ENCODE measurements around the gene KLF15. TPM values are rescaled to one million over a fixed set of nuclear protein-coding genes. Genes with fewer than 3 reads are reported as not detected.

KLF15 gene
- total and polyA plus RNA-seq, 2 of the 4 experiments (the other 2 are of a cell fraction), result 0.18 to 0.24 TPM

DNA sequence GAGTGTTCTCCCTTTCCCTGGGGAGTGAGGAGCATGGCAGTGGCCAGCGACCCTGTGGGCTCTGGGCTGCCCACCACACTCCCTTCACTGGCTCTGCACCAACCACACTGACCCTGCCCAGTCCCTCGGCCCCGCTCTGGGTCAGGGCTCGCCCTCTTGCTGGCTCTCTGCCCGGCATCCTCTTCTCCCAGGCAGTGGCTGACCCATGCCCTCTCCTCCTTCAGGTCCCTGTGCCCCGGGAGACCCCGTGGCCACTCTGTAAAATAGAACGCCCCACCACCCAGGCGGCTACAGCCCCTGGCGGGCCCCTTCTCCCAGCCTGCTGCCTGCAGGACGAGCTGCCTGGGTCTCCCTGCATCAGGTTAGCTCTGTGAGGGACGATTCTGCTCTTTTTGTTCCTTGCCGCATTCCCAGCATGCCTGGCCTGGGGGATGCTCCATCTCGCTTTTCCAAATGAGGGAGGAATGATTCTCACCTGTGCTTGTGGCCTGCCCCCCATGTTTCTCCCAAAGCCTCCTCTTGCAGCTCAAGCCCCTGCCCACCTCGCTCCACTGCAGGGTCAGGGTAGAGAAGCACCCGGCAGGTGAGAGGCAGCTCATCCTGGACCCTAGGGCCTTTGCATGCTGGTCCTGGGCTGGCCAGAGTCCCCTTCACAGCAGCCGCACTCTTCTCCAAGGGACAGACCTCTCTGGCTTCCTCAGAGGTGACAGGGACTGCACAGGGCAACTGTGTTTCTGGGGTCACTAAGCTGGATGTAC, 23.0 kb upstream of the KLF15 start:
- in situ Hi-C loops (cut with MboI; ENCODE audit: low sequenced_read_pairs), result loop anchor here (25.0 kb wide), 1 partner anchor 418 kb away; the partner anchor contains the start of gene ROPN1B
- CTCF ChIA-PET, result no interaction called here

More for the DNA sequence above, 23.0 kb upstream of the KLF15 start:
- DNase-seq, result no peak
- no peak for ATAC-seq (ENCODE audit: low read depth)
- H3K9me3 ChIP-seq (ENCODE audit: control insufficient read depth, insufficient read depth, low read length), result peaks cover 8% of the 10 kb centered on the region
- H3K9me1 ChIP-seq (ENCODE audit: insufficient read depth, low read length), result no peaks in the 10 kb centered on the region
- H2BK20ac ChIP-seq (ENCODE audit: low read depth, low read length), result no peak overlapping the region
- H3K4me2 ChIP-seq (ENCODE audit: low read depth, low read length), result no peak overlapping the region
- no peak overlapping the region for H3K56ac ChIP-seq (ENCODE audit: extremely low read depth, insufficient read depth, low read length)
- H2AFZ ChIP-seq (replicated peaks; ENCODE audit: low read length, poor library complexity), result no peak overlapping the region
- no peak overlapping the region for H3K23ac ChIP-seq (ENCODE audit: low read depth, low read length)
- no peak overlapping the region for H2BK15ac ChIP-seq (ENCODE audit: low read depth, low read length)
- dilution Hi-C loops (cut with HindIII; ENCODE audit: low sequenced_read_pairs, unreplicated experiment) (no loop called here), intact Hi-C loops (cut with micrococcal nuclease) (no loop called here)
- no peak overlapping the region for H3K9ac ChIP-seq (ENCODE audit: low read depth, low read length)
- no peak overlapping the region for H3K14ac ChIP-seq (replicated peaks; ENCODE audit: low read depth, low read length)
- POLR2A ChIA-PET (ENCODE audit: unreplicated experiment), result no interaction called here
- no peaks in the 10 kb centered on the region for H3K4me1 ChIP-seq (ENCODE audit: control insufficient read depth, insufficient read depth, low read length)
- no peak overlapping the region for H3K4me3 ChIP-seq (ENCODE audit: insufficient read depth, low read depth, low read length)
- H3K36me3 ChIP-seq (ENCODE audit: control insufficient read depth, insufficient read depth, low read length), result no peaks in the 10 kb centered on the region
- no peak overlapping the region for H4K8ac ChIP-seq (ENCODE audit: low read depth in 2 of 2, low read length in 2 of 2)
- H3K4ac ChIP-seq (ENCODE audit: low read depth, low read length), result no peak overlapping the region
- no peak overlapping the region for H3K27ac ChIP-seq (ENCODE audit: insufficient read depth, low read length)
- no peak overlapping the region for H3K18ac ChIP-seq (ENCODE audit: low read depth, low read length)
- H3K79me1 ChIP-seq (ENCODE audit: low read depth in 1 of 2, low read length in 2 of 2), result no peaks in the 10 kb centered on the region
- no peak overlapping the region for H2AK5ac ChIP-seq (ENCODE audit: low read depth, low read length)
- TF ChIP-seq, protein P1, sequence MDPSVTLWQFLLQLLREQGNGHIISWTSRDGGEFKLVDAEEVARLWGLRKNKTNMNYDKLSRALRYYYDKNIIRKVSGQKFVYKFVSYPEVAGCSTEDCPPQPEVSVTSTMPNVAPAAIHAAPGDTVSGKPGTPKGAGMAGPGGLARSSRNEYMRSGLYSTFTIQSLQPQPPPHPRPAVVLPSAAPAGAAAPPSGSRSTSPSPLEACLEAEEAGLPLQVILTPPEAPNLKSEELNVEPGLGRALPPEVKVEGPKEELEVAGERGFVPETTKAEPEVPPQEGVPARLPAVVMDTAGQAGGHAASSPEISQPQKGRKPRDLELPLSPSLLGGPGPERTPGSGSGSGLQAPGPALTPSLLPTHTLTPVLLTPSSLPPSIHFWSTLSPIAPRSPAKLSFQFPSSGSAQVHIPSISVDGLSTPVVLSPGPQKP (IDR thresholded peaks at IDR 0.05; ENCODE audit: borderline replicate concordance, low read depth, low read length), result no peak
- TF ChIP-seq RFX5 (IDR thresholded peaks at IDR 0.05; ENCODE audit: low read depth, low read length), result no peak
- no peak for TF ChIP-seq SMC3 (IDR thresholded peaks at IDR 0.05; ENCODE audit: low read depth, low read length)
- TF ChIP-seq MAZ (IDR thresholded peaks at IDR 0.05; ENCODE audit: borderline replicate concordance, low read depth, low read length), result no peak
- no peak for TF ChIP-seq RCOR1 (IDR thresholded peaks at IDR 0.05; ENCODE audit: insufficient replicate concordance, low read length)
- TF ChIP-seq, protein P2, sequence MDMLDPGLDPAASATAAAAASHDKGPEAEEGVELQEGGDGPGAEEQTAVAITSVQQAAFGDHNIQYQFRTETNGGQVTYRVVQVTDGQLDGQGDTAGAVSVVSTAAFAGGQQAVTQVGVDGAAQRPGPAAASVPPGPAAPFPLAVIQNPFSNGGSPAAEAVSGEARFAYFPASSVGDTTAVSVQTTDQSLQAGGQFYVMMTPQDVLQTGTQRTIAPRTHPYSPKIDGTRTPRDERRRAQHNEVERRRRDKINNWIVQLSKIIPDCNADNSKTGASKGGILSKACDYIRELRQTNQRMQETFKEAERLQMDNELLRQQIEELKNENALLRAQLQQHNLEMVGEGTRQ (IDR thresholded peaks at IDR 0.05; ENCODE audit: low read depth, low read length), result no peak
- TF ChIP-seq MXI1 (IDR thresholded peaks at IDR 0.05; ENCODE audit: borderline replicate concordance, low read depth, low read length), result no peak
- TF ChIP-seq POLR2A (IDR thresholded peaks at IDR 0.05; ENCODE audit: low read depth, low read length), result no peak
- no peak for TF ChIP-seq FOS (IDR thresholded peaks at IDR 0.05; ENCODE audit: low read depth, low read length)
- TF ChIP-seq BHLHE40 (IDR thresholded peaks at IDR 0.05; ENCODE audit: low read depth, low read length), result no peak
- TF ChIP-seq CHD1 (IDR thresholded peaks at IDR 0.05; ENCODE audit: low read depth, low read length), result no peak
- no TSS peak for BruUV-seq (replicated peaks)
- no peak overlapping the region for H2BK5ac ChIP-seq (ENCODE audit: low read depth, low read length, poor library complexity, severe bottlenecking)
- no peak overlapping the region for H2BK120ac ChIP-seq (ENCODE audit: low read depth, low read length)
- peaks cover 33% of the 10 kb centered on the region for H3K27me3 ChIP-seq (ENCODE audit: control insufficient read depth, insufficient read depth, low read length)
- H2AK9ac ChIP-seq (replicated peaks; ENCODE audit: low read depth, low read length, poor library complexity), result no peak overlapping the region
- no peak overlapping the region for H4K91ac ChIP-seq (ENCODE audit: insufficient read depth, low read depth, low read length)
- 64% methylated on average over 12 of the region's 17 CpGs; no CpG with 5 or more reads in 1 of the 2 experiments for whole genome bisulfite sequencing, 2 experiments (ENCODE audit: extremely low coverage in 2 of 2, insufficient read length in 1 of 2)
- no peak overlapping the region for H4K5ac ChIP-seq (ENCODE audit: low read depth, low read length)
- no peaks in the 10 kb centered on the region for H4K20me1 ChIP-seq (ENCODE audit: insufficient read depth, low read length)
